ENCODE data around the gene PODXL2.

PODXL2 gene

DNA sequence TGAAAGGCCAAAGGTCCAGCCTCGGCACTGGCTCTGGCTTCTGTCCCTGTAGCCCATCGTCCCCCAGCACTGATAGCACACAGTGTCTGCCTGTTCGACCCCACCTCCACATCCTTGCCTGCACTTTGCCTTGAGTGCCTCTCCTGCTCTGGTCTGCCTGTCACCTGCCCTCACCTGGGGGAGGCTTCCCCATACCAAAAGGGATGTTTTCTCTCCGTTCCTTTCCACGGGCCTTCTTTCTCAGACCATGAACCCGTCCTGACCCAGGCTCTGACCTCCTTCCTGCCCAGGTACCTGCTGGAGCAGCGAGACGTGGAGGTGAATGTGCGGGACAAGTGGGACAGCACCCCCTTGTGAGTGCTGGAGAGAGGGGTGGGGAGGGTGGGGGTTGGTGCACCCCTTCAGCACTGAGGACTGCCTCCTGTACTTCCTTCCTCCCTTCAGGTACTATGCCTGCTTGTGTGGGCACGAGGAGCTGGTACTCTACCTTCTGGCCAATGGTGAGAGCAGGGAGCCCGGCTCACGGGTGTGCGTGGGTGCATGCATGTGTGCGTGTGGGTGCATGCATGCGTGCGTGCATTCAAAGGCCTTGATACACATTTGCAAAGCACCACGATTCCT lies 45.2 kb downstream of the PODXL2 start:
- H3K4me3 ChIP-seq (ENCODE audit: low read depth, low read length) = peak overlapping the region; percentile 62
- in situ Hi-C loops (cut with HindIII; ENCODE audit: low sequenced_read_pairs) = no loop called here

DNA sequence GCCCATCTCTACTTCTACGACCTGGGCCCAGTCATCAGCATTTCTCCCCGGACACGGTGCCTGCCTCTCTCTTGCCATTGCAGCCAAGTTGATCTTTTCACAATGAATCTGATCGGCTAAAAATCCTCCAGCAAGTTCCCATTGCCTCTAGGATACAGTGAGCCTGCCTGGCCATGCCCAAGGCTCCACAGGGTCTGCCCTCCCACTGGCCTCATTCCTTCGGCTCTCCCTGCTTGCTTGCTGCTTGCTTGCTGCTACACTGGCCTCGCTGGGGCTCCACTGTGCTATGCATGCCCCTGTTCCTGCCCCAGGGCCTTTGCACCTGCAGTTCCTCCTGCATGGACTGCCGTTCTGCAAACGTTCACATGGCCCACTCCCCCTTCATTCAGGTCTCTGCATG lies 45.8 kb downstream of the PODXL2 start:
- in situ Hi-C loops (cut with HindIII; ENCODE audit: low sequenced_read_pairs) = no loop called here
- TF ChIP-seq, protein P1, sequence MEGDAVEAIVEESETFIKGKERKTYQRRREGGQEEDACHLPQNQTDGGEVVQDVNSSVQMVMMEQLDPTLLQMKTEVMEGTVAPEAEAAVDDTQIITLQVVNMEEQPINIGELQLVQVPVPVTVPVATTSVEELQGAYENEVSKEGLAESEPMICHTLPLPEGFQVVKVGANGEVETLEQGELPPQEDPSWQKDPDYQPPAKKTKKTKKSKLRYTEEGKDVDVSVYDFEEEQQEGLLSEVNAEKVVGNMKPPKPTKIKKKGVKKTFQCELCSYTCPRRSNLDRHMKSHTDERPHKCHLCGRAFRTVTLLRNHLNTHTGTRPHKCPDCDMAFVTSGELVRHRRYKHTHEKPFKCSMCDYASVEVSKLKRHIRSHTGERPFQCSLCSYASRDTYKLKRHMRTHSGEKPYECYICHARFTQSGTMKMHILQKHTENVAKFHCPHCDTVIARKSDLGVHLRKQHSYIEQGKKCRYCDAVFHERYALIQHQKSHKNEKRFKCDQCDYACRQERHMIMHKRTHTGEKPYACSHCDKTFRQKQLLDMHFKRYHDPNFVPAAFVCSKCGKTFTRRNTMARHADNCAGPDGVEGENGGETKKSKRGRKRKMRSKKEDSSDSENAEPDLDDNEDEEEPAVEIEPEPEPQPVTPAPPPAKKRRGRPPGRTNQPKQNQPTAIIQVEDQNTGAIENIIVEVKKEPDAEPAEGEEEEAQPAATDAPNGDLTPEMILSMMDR (IDR thresholded peaks at IDR 0.05; ENCODE audit: low read depth, low read length, missing control alignments) = no peak
- H3K4me3 ChIP-seq (ENCODE audit: low read depth, low read length) = no peak overlapping the region
- no peak for DNase-seq (ENCODE audit: low read depth)

More for the DNA sequence above, 45.2 kb downstream of the PODXL2 start:
- no peak for DNase-seq (ENCODE audit: low read depth)
- TF ChIP-seq, protein P1 (IDR thresholded peaks at IDR 0.05; ENCODE audit: low read depth, low read length, missing control alignments) = no peak

DNA sequence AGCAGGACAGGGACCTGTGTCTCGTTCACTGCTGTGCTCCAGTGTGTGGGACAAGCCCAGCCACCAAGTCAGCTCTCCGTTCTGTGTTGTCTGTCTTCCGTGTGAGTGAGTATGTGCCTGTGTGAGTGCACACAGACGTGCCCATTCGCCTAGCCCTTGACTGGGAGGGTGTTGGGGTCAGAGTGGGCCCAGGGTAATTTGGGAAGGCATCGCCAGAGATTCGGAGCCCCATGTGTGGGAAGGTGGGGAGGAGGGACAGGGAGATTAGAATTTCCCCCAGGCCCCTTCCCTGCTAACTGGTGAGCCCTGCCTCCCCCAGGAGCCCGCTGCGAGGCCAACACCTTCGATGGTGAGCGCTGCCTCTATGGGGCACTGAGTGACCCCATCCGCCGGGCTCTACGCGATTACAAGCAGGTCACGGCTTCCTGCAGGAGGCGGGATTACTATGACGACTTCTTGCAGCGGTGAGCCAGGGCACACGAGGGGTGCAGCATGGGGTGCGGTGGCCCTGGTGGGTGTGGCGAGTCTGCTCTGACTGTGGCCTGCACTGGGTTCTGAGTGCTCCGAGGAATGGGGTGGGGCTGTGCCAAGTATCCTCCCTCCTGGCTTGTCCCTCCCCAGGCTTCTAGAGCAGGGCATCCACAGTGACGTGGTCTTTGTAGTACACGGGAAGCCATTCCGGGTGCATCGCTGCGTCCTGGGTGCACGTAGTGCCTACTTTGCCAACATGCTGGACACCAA lies 46.8 kb downstream of the PODXL2 start:
- TF ChIP-seq, protein P1 (IDR thresholded peaks at IDR 0.05; ENCODE audit: low read depth, low read length, missing control alignments) = no peak
- in situ Hi-C loops (cut with HindIII; ENCODE audit: low sequenced_read_pairs) = no loop called here
- H3K4me3 ChIP-seq (ENCODE audit: low read depth, low read length) = no peak overlapping the region
- no peak for DNase-seq (ENCODE audit: low read depth)

DNA sequence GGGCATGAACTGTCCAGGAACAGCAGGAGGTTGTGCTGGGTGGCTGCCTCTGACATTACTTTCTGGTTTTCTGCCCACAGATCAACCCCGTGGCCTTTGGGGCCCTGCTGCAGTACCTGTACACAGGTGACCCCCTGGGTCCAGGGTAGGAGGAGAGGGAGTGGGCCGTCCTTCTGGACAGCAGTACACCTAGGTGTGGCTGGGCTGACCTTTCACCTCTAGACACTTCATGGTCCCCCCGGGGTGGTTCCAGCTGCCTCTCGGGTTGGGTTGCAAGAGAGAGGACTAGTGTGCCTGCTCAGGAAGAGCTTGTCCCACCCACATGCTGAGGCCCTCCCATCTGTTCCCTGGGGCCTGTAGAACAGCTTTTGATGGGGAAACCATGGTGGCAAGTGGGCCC lies 47.5 kb downstream of the PODXL2 start:
- TF ChIP-seq, protein P1 (IDR thresholded peaks at IDR 0.05; ENCODE audit: low read depth, low read length, missing control alignments) = no peak
- no peak for DNase-seq (ENCODE audit: low read depth)
- in situ Hi-C loops (cut with HindIII; ENCODE audit: low sequenced_read_pairs) = no loop called here
- H3K4me3 ChIP-seq (ENCODE audit: low read depth, low read length) = no peak overlapping the region

DNA sequence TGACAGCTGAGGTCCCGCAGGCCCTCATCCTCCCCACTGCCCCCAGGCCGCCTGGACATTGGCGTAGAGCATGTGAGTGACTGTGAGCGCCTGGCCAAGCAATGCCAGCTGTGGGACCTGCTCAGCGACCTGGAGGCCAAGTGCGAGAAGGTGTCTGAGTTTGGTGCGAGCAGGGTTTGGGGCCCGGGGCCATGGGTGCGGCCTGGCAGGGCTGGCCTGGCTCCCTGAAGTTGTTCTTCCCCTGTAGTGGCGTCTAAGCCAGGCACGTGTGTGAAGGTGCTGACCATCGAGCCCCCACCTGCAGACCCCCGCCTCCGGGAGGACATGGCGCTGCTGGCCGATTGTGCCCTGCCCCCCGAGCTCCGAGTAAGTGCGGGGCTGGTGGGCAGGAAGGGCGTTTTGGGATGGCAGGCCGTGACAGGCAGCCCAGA lies 48.0 kb downstream of the PODXL2 start:
- TF ChIP-seq, protein P1 (IDR thresholded peaks at IDR 0.05; ENCODE audit: low read depth, low read length, missing control alignments) = no peak
- in situ Hi-C loops (cut with HindIII; ENCODE audit: low sequenced_read_pairs) = no loop called here
- no peak overlapping the region for H3K4me3 ChIP-seq (ENCODE audit: low read depth, low read length)
- DNase-seq (ENCODE audit: low read depth) = no peak

DNA sequence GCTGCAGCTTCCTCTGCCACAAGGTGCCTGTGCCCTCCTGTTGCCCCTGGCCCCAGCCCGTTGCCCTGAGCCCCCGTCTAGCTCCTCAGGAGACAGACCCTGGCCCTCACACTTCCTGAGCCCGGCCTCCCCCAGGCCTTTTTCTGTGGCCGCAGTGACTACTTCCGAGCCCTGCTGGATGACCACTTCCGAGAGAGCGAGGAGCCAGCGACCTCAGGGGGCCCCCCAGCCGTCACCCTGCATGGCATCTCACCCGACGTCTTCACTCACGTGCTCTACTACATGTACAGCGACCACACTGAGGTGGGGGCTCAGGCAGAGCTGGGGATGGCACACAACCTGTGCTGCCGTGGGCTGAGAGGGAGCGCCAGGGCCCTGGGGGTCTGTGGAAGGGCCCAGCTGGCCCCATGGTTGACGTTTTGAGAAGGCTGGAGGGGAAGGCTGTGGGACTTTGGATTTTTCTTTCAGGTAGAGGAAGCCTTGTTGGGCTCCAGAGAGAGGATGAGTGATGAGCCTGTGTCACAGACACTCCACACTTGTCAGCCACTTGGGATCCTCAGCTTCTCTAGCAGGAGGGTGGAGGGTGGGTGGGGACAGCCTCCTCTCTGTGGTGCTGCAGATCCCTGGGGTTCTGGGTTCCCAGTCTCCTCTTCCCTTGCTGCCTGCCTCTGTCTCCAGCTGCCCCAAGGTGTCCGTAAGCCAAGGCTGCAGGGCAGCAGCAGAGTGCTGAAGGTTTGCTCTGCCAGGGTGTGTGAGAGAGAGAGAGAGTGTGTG lies 48.7 kb downstream of the PODXL2 start:
- TF ChIP-seq, protein P1 (IDR thresholded peaks at IDR 0.05; ENCODE audit: low read depth, low read length, missing control alignments) = no peak
- no peak overlapping the region for H3K4me3 ChIP-seq (ENCODE audit: low read depth, low read length)
- in situ Hi-C loops (cut with HindIII; ENCODE audit: low sequenced_read_pairs) = no loop called here
- no peak for DNase-seq (ENCODE audit: low read depth)

All from astrocyte of the cerebellum (primary cell).